Kidney epithelial cell (primary cell): ENCODE data around the gene STXBP4. TPM values are rescaled to one million over a fixed set of nuclear protein-coding genes. Genes with fewer than 3 reads are reported as not detected.

Source experiments
- DNase-seq: peaks from one replicate; pipeline ENCODE4 v3.0.0-alpha.2; 2010; ENCODE audit warnings: low read depth
- H3K27me3 ChIP-seq: 2 replicates; pipeline ENCODE4 v1.6.0; 2011; ENCODE audit warnings: low read length; ENCODE audit not compliant: control insufficient read depth, insufficient read depth
- H3K36me3 ChIP-seq: 2 replicates; pipeline ENCODE4 v1.5.1; 2011; ENCODE audit warnings: low read length; ENCODE audit not compliant: control insufficient read depth, insufficient read depth
- H3K4me3 ChIP-seq: 2 replicates; pipeline ENCODE4 v1.5.1; 2011; ENCODE audit warnings: low read depth, mild to moderate bottlenecking, control low read depth, low read length
- CTCF ChIP-seq: IDR thresholded peaks from 2 replicates; pipeline ENCODE4 v1.5.1; 2011; ENCODE audit warnings: mild to moderate bottlenecking, moderate library complexity, low read length, control low read depth, inconsistent platforms; ENCODE audit not compliant: insufficient read depth, poor library complexity, severe bottlenecking
- total RNA-seq: library from RNA; depleted of rRNA; stranded (reverse); fragments of >200 nt; gene quantifications from 2 replicates; pipeline ENCODE4 v1.2.3, GENCODE V29; 2015

Gene STXBP4
- total RNA-seq, 1 donor from 2014 or later, result 40.1 TPM

- Histone ChIP-seq H3K27me3 (no peaks in the 10 kb centered on the region), H3K4me3 (no peak overlapping the region), H3K36me3 (no peaks in the 10 kb centered on the region)
- no peak for TF ChIP-seq CTCF
- DNase-seq, result no peak
Observed at GRCh38 chr17:55149485-55149884, 180.9 kb downstream of the STXBP4 start.

- H3K36me3 ChIP-seq, result no peaks in the 10 kb centered on the region
- no peak for DNase-seq
- H3K27me3 ChIP-seq, result no peaks in the 10 kb centered on the region
- no peak overlapping the region for H3K4me3 ChIP-seq
- no peak for TF ChIP-seq CTCF
Observed at GRCh38 chr17:55152236-55152635, 183.7 kb downstream of the STXBP4 start.

GRCh38 chr17:55154101-55154500 is 185.5 kb downstream of the STXBP4 start:
- Histone ChIP-seq H3K27me3 (no peaks in the 10 kb centered on the region), H3K36me3 (no peaks in the 10 kb centered on the region), H3K4me3 (no peak overlapping the region)
- TF ChIP-seq CTCF, result no peak
- no peak for DNase-seq

- H3K4me3 ChIP-seq, result no peak overlapping the region
- H3K27me3 ChIP-seq, result no peaks in the 10 kb centered on the region
- no peak for TF ChIP-seq CTCF
- H3K36me3 ChIP-seq, result no peaks in the 10 kb centered on the region
- DNase-seq, result no peak
Observed at GRCh38 chr17:55155856-55156560, 187.4 kb downstream of the STXBP4 start.

GRCh38 chr17:55157165-55157564 is 188.6 kb downstream of the STXBP4 start:
- TF ChIP-seq CTCF, result no peak
- H3K4me3 ChIP-seq, result no peak overlapping the region
- peak; percentile 28 for DNase-seq
- no peaks in the 10 kb centered on the region for H3K27me3 ChIP-seq
- H3K36me3 ChIP-seq, result no peaks in the 10 kb centered on the region

- Histone ChIP-seq H3K36me3 (no peaks in the 10 kb centered on the region), H3K27me3 (no peaks in the 10 kb centered on the region), H3K4me3 (no peak overlapping the region)
- TF ChIP-seq CTCF, result no peak
- DNase-seq, result no peak
Observed at GRCh38 chr17:55158439-55158838, 189.9 kb downstream of the STXBP4 start.
